MM.1S (cell line): ENCODE results near the gene CEACAM19.

Experiments
- DNase-seq: peaks from one replicate; pipeline ENCODE4 v3.0.0-alpha.2; 2015
- H2AFZ ChIP-seq: fragments of 300-600 bp; sonication (generic); 2 replicates; pipeline ENCODE4 v1.6.0; 2016; ENCODE audit warnings: antibody characterized with exemption, low read length
- H3F3A ChIP-seq: fragments of 300-600 bp; sonication (generic); 2 replicates; pipeline ENCODE4 v1.6.1; 2016; ENCODE audit warnings: mild to moderate bottlenecking, antibody characterized with exemption, low read length, moderate library complexity, mixed read lengths; ENCODE audit not compliant: insufficient read depth
- H3K27ac ChIP-seq: fragments of 300-600 bp; sonication (generic); 2 replicates; pipeline ENCODE4 v1.5.1; 2016; ENCODE audit warnings: mild to moderate bottlenecking, low read length
- H3K27me3 ChIP-seq: fragments of 300-600 bp; sonication (generic); replicated peaks from 2 replicates; pipeline ENCODE4 v1.6.0; 2016; ENCODE audit warnings: low read length; ENCODE audit not compliant: insufficient read depth
- H3K36me3 ChIP-seq: fragments of 300-600 bp; sonication (generic); replicated peaks from 2 replicates; pipeline ENCODE4 v1.6.1; 2016; ENCODE audit warnings: mild to moderate bottlenecking, low read length, mixed read lengths; ENCODE audit not compliant: insufficient read depth
- H3K4me1 ChIP-seq: fragments of 300-600 bp; sonication (generic); 2 replicates; pipeline ENCODE4 v1.6.1; 2016; ENCODE audit warnings: low read length, mixed read lengths
- H3K4me2 ChIP-seq: fragments of 300-600 bp; sonication (generic); 2 replicates; pipeline ENCODE4 v1.6.0; 2016; ENCODE audit warnings: low read depth, low read length
- H3K4me3 ChIP-seq: fragments of 300-600 bp; sonication (generic); 2 replicates; pipeline ENCODE4 v1.5.1; 2016; ENCODE audit warnings: low read length, mixed read lengths
- H3K79me2 ChIP-seq: fragments of 300-600 bp; sonication (generic); 2 replicates; pipeline ENCODE4 v1.6.1; 2016; ENCODE audit warnings: mixed run types, low read length, mixed read lengths
- H3K9ac ChIP-seq: fragments of 300-600 bp; sonication (generic); 2 replicates; pipeline ENCODE4 v1.6.1; 2016; ENCODE audit warnings: low read length, mixed read lengths
- H3K9me2 ChIP-seq: fragments of 300-600 bp; sonication (generic); replicated peaks from 2 replicates; pipeline ENCODE4 v1.6.1; 2016; ENCODE audit warnings: mild to moderate bottlenecking, low read length, mixed read lengths; ENCODE audit not compliant: insufficient read depth
- H3K9me3 ChIP-seq: fragments of 300-600 bp; sonication (generic); replicated peaks from 2 replicates; pipeline ENCODE4 v1.6.1; 2016; ENCODE audit warnings: mild to moderate bottlenecking, low read length, mixed read lengths; ENCODE audit not compliant: insufficient read depth
- H4K20me1 ChIP-seq: fragments of 300-600 bp; sonication (generic); 2 replicates; pipeline ENCODE4 v1.6.1; 2016; ENCODE audit warnings: mild to moderate bottlenecking, low read length, moderate library complexity, mixed read lengths; ENCODE audit not compliant: insufficient read depth
- EZH2 ChIP-seq: fragments of 300-600 bp; sonication (generic); optimal IDR thresholded peaks from 2 replicates; pipeline ENCODE3; 2017; ENCODE audit warnings: low read depth, mild to moderate bottlenecking, antibody characterized with exemption, low read length, mixed read lengths
- EZH2phosphoT487 ChIP-seq: fragments of 300-600 bp; sonication (generic); IDR thresholded peaks from 2 replicates; pipeline ENCODE4 v1.6.1; 2018; ENCODE audit warnings: antibody characterized with exemption, low read length
- TF ChIP-seq, protein P1 (sequence below): fragments of 300-600 bp; sonication (generic); IDR thresholded peaks from 2 replicates; pipeline ENCODE4 v1.5.1; 2016; ENCODE audit warnings: antibody characterized with exemption, low read length, mixed read lengths

CEACAM19 gene

GRCh38 chr19:44694184-44694579 lies 22.9 kb downstream of the CEACAM19 start:
- Histone ChIP-seq H2AFZ (no peak overlapping the region), H3K36me3 (no peaks in the 10 kb centered on the region), H3K9me2 (no peaks in the 10 kb centered on the region), H3K4me2 (no peak overlapping the region), H3K4me3 (no peak overlapping the region), H4K20me1 (no peaks in the 10 kb centered on the region), H3K27ac (no peak overlapping the region), H3F3A (no peaks in the 10 kb centered on the region), H3K4me1 (peaks cover 13% of the 10 kb centered on the region), H3K27me3 (no peaks in the 10 kb centered on the region), H3K79me2 (no peaks in the 10 kb centered on the region), H3K9ac (no peak overlapping the region), H3K9me3 (no peaks in the 10 kb centered on the region)
- DNase-seq = no peak
- TF ChIP-seq, protein P1, sequence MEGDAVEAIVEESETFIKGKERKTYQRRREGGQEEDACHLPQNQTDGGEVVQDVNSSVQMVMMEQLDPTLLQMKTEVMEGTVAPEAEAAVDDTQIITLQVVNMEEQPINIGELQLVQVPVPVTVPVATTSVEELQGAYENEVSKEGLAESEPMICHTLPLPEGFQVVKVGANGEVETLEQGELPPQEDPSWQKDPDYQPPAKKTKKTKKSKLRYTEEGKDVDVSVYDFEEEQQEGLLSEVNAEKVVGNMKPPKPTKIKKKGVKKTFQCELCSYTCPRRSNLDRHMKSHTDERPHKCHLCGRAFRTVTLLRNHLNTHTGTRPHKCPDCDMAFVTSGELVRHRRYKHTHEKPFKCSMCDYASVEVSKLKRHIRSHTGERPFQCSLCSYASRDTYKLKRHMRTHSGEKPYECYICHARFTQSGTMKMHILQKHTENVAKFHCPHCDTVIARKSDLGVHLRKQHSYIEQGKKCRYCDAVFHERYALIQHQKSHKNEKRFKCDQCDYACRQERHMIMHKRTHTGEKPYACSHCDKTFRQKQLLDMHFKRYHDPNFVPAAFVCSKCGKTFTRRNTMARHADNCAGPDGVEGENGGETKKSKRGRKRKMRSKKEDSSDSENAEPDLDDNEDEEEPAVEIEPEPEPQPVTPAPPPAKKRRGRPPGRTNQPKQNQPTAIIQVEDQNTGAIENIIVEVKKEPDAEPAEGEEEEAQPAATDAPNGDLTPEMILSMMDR = peak; percentile 28
- no peak for TF ChIP-seq EZH2phosphoT487
- TF ChIP-seq EZH2 = no peak

GRCh38 chr19:44696939-44697669 lies 25.8 kb downstream of the CEACAM19 start:
- H3K4me3 ChIP-seq = no peak overlapping the region
- 0 out of 2 replicates have a peak, but pooled peaks cover 7% of the 10 kb centered on the region for H3K79me2 ChIP-seq
- H3K4me2 ChIP-seq = no peak overlapping the region
- TF ChIP-seq, protein P1 = no peak
- TF ChIP-seq EZH2 (no peak), EZH2phosphoT487 (no peak)
- no peak overlapping the region for H3K9ac ChIP-seq
- H3K4me1 ChIP-seq = peaks cover 7% of the 10 kb centered on the region; the same call in 1 of the 2 replicates
- no peaks in the 10 kb centered on the region for H3K9me3 ChIP-seq
- no peaks in the 10 kb centered on the region for H4K20me1 ChIP-seq
- H3K36me3 ChIP-seq = no peaks in the 10 kb centered on the region
- no peak overlapping the region for H2AFZ ChIP-seq
- no peaks in the 10 kb centered on the region for H3K27me3 ChIP-seq
- H3K9me2 ChIP-seq = no peaks in the 10 kb centered on the region
- no peaks in the 10 kb centered on the region for H3F3A ChIP-seq
- DNase-seq = no peak
- H3K27ac ChIP-seq = no peak overlapping the region

GRCh38 chr19:44697670-44698034 lies 26.4 kb downstream of the CEACAM19 start:
- Histone ChIP-seq H3K79me2 (0 out of 2 replicates have a peak, but pooled peaks cover 7% of the 10 kb centered on the region), H4K20me1 (no peaks in the 10 kb centered on the region), H3K27ac (no peak overlapping the region), H3F3A (no peaks in the 10 kb centered on the region), H3K36me3 (no peaks in the 10 kb centered on the region), H2AFZ (no peak overlapping the region), H3K4me2 (no peak overlapping the region), H3K4me1 (peaks cover 3% of the 10 kb centered on the region; the same call in 1 of the 2 replicates), H3K9me2 (no peaks in the 10 kb centered on the region), H3K9me3 (no peaks in the 10 kb centered on the region), H3K9ac (no peak overlapping the region), H3K4me3 (no peak overlapping the region), H3K27me3 (no peaks in the 10 kb centered on the region)
- TF ChIP-seq EZH2phosphoT487 (no peak), EZH2 (no peak)
- TF ChIP-seq, protein P1 = no peak
- DNase-seq = no peak
